Measurements from ENCODE around the gene DZIP1.
"Not testable (repeated sequence)": the region's sequence is repeated elsewhere in the genome, so short reads cannot be mapped to it uniquely, and the experiment has no call there.

DZIP1 gene, protein sequence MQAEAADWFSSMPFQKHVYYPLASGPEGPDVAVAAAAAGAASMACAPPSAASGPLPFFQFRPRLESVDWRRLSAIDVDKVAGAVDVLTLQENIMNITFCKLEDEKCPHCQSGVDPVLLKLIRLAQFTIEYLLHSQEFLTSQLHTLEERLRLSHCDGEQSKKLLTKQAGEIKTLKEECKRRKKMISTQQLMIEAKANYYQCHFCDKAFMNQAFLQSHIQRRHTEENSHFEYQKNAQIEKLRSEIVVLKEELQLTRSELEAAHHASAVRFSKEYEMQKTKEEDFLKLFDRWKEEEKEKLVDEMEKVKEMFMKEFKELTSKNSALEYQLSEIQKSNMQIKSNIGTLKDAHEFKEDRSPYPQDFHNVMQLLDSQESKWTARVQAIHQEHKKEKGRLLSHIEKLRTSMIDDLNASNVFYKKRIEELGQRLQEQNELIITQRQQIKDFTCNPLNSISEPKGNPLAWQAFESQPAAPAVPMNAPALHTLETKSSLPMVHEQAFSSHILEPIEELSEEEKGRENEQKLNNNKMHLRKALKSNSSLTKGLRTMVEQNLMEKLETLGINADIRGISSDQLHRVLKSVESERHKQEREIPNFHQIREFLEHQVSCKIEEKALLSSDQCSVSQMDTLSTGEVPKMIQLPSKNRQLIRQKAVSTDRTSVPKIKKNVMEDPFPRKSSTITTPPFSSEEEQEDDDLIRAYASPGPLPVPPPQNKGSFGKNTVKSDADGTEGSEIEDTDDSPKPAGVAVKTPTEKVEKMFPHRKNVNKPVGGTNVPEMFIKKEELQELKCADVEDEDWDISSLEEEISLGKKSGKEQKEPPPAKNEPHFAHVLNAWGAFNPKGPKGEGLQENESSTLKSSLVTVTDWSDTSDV

DNA sequence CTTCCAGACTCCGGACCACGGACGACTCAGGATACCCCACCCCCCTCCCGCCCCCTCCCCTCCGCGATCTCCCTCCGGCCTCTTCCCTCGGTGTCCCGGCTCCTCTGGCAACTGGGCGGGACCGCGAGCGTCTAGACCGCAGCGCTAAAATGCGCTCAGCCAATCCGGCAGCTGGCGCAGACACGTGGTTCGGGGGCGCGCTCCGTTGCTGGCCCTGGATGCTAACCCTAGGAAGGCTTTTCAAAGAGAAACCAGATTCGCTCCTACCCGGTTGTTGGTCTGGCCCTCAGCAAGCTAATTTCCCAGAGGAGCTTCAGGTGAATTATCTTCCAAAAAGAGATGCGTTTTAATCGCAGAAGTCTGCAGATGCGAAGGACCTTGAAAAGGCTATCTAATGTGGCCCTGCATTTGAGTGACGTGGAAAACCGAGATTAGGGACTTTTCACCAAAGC is at the start of gene DZIP1:
DZIP1 (minus strand) TSS at position 106 of the 452 bp plus-strand sequence. CDS start 2,677 bp downstream, outside the sequence.
- TF ChIP-seq, protein P1, sequence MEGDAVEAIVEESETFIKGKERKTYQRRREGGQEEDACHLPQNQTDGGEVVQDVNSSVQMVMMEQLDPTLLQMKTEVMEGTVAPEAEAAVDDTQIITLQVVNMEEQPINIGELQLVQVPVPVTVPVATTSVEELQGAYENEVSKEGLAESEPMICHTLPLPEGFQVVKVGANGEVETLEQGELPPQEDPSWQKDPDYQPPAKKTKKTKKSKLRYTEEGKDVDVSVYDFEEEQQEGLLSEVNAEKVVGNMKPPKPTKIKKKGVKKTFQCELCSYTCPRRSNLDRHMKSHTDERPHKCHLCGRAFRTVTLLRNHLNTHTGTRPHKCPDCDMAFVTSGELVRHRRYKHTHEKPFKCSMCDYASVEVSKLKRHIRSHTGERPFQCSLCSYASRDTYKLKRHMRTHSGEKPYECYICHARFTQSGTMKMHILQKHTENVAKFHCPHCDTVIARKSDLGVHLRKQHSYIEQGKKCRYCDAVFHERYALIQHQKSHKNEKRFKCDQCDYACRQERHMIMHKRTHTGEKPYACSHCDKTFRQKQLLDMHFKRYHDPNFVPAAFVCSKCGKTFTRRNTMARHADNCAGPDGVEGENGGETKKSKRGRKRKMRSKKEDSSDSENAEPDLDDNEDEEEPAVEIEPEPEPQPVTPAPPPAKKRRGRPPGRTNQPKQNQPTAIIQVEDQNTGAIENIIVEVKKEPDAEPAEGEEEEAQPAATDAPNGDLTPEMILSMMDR (conservative IDR thresholded peaks at IDR 0.05; ENCODE audit: low read depth, low read length), result no peak
- Histone ChIP-seq H3K4me2 (no peak within 1 kb of the TSS), H3K9ac (no peak within 1 kb of the TSS), H3K27ac (no peak within 1 kb of the TSS), H2AFZ (ENCODE audit: low read depth) (no peak within 1 kb of the TSS), H4K20me1 (ENCODE audit: insufficient read depth) (no peaks in the 10 kb centered on the region), H3K4me3 (IDR thresholded peaks at IDR 0.05; ENCODE audit: insufficient read depth, low read depth, low read length) (no peak within 1 kb of the TSS), H3K79me2 (ENCODE audit: insufficient read depth, low read depth) (no peaks in the 10 kb centered on the region), H3K27me3 (ENCODE audit: insufficient read depth, low read depth) (no peaks in the 10 kb centered on the region), H3K36me3 (ENCODE audit: insufficient read depth) (no peaks in the 10 kb centered on the region), H3K4me1 (ENCODE audit: low read depth, poor library complexity, severe bottlenecking) (no peaks in the 10 kb centered on the region)

DNA sequence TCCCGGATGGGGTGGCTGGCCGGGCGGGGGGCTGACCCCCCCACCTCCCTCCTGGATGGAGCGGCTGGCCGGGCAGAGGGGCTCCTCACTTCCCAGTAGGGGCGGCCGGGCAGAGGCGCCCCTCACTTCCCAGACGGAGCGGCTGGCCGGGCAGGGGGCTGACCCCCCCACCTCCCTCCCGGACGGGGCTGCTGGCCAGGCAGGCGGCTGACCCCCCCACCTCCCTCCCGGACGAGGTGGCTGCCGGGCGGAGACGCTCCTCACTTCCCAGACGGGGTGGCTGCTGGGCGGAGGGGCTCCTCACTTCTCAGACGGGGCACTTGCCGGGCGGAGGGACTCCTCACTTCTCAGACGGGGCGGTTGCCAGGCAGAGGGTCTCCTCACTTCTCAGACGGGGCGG is 46.5 kb upstream of the DZIP1 start:
- not testable (repeated sequence) for H4K20me1 ChIP-seq (ENCODE audit: insufficient read depth); H3K4me1 ChIP-seq (ENCODE audit: low read depth, poor library complexity, severe bottlenecking); H3K4me2 ChIP-seq; H3K36me3 ChIP-seq (ENCODE audit: insufficient read depth); H2AFZ ChIP-seq (ENCODE audit: low read depth); H3K27me3 ChIP-seq (ENCODE audit: insufficient read depth, low read depth); H3K9ac ChIP-seq; H3K27ac ChIP-seq; H3K4me3 ChIP-seq (IDR thresholded peaks at IDR 0.05; ENCODE audit: insufficient read depth, low read depth, low read length)
- peaks cover 37% of the 10 kb centered on the region; the same call in 1 of the 2 replicates for H3K79me2 ChIP-seq (ENCODE audit: insufficient read depth, low read depth)

DNA sequence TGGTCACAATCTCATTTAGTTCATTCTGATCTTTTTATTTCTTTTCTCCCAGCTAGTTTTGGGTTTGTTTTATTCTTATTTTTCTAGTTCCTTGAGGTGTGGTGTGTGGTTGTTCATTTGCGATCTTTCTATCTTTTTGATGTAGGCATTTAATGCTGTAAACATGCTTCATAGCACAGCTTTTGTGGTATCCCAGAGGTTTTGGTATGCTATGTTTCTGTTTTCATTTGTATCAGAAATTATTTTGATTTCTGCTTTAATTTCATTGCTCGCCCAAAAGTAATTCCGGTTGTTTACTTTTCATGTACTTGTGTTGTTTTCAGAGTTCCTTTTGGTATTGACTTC is 45.0 kb upstream of the DZIP1 start:
- Histone ChIP-seq H2AFZ (ENCODE audit: low read depth) (no peak overlapping the region), H3K4me2 (no peak overlapping the region), H3K9ac (no peak overlapping the region), H3K27ac (no peak overlapping the region), H3K27me3 (ENCODE audit: insufficient read depth, low read depth) (no peaks in the 10 kb centered on the region), H3K79me2 (ENCODE audit: insufficient read depth, low read depth) (peaks cover 48% of the 10 kb centered on the region; the same call in 1 of the 2 replicates), H3K4me1 (ENCODE audit: low read depth, poor library complexity, severe bottlenecking) (no peaks in the 10 kb centered on the region), H3K36me3 (ENCODE audit: insufficient read depth) (no peaks in the 10 kb centered on the region), H4K20me1 (ENCODE audit: insufficient read depth) (no peaks in the 10 kb centered on the region), H3K4me3 (IDR thresholded peaks at IDR 0.05; ENCODE audit: insufficient read depth, low read depth, low read length) (no peak overlapping the region)
- TF ChIP-seq, protein P1 (conservative IDR thresholded peaks at IDR 0.05; ENCODE audit: low read depth, low read length), result no peak

DNA sequence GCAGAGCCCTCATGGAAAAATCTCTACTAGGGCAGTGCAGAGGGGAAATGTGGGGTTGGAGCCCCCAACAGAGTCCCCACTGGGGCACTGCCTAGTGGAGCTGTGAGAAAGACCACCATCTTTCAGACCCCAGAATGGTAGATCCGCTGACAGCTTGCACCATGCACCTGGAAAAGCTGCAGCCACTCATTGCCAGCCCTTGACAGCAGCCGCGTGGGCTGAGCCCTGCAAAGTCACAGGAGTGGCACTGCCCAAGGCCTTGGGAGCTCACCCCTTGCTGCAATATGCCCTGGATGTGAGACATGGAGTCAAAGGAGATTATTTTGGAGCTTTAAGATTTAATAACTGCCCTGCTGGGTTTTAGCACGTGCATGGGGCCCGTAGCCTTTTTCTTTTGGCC is 40.5 kb upstream of the DZIP1 start:
- H3K4me2 ChIP-seq; H3K4me3 ChIP-seq (IDR thresholded peaks at IDR 0.05; ENCODE audit: insufficient read depth, low read depth, low read length); H3K27me3 ChIP-seq (ENCODE audit: insufficient read depth, low read depth); H2AFZ ChIP-seq (ENCODE audit: low read depth); H3K9ac ChIP-seq; H3K36me3 ChIP-seq (ENCODE audit: insufficient read depth); H4K20me1 ChIP-seq (ENCODE audit: insufficient read depth); H3K4me1 ChIP-seq (ENCODE audit: low read depth, poor library complexity, severe bottlenecking); H3K27ac ChIP-seq: not testable (repeated sequence)
- peaks cover 79% of the 10 kb centered on the region; the same call in 1 of the 2 replicates for H3K79me2 ChIP-seq (ENCODE audit: insufficient read depth, low read depth)

DNA sequence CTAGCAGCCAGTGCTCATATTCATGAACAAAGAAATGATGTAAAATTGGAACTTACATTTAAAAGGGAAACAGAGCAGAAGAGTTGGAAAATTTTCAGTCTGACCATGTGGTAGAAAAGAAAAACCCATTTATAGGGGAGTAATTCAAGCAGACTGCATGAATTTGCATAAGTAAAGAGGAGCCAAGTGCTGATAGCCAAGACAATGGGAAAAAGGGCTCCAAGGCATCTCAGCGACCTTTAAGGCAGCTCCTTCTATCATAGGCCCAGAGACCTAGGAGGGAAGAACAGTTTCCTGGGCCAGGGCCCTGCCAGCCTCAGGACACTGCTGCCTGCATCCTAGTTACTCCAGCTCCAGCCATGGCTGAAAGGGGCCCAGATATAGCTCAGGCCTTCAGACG is 39.9 kb upstream of the DZIP1 start:
- TF ChIP-seq, protein P1 (conservative IDR thresholded peaks at IDR 0.05; ENCODE audit: low read depth, low read length), result no peak
- Histone ChIP-seq H3K79me2 (ENCODE audit: insufficient read depth, low read depth) (peaks cover 80% of the 10 kb centered on the region; the same call in 1 of the 2 replicates), H3K4me2 (no peak overlapping the region), H3K27ac (no peak overlapping the region), H3K36me3 (ENCODE audit: insufficient read depth) (no peaks in the 10 kb centered on the region), H4K20me1 (ENCODE audit: insufficient read depth) (no peaks in the 10 kb centered on the region), H3K4me3 (IDR thresholded peaks at IDR 0.05; ENCODE audit: insufficient read depth, low read depth, low read length) (no peak overlapping the region), H3K4me1 (ENCODE audit: low read depth, poor library complexity, severe bottlenecking) (peaks cover 4% of the 10 kb centered on the region), H3K27me3 (ENCODE audit: insufficient read depth, low read depth) (no peaks in the 10 kb centered on the region), H2AFZ (ENCODE audit: low read depth) (no peak overlapping the region), H3K9ac (no peak overlapping the region)
